ENCODE data around the gene FBXL17.

Gene FBXL17

GRCh38 chr5:107936515-107936914 lies 445.4 kb downstream of the FBXL17 start (continued):
- TF ChIP-seq ZFP3 (tag by site-specific recombination; IDR thresholded peaks at IDR 0.05; ENCODE audit: low read depth) (no peak), ZNF362 (tag by site-specific recombination; IDR thresholded peaks at IDR 0.05) (no peak), BCL11A (tag by site-specific recombination; IDR thresholded peaks at IDR 0.05; ENCODE audit: low read depth) (no peak), ZNF529 (tag by site-specific recombination; IDR thresholded peaks at IDR 0.05; ENCODE audit: insufficient replicate concordance) (no peak), ZNF366 (tag by site-specific recombination; conservative IDR thresholded peaks at IDR 0.05) (no peak), ZNF146 (tag by site-specific recombination; IDR thresholded peaks at IDR 0.05) (no peak), ZBTB8A (tag by site-specific recombination; IDR thresholded peaks at IDR 0.05) (no peak), EGR2 (tag by site-specific recombination; IDR thresholded peaks at IDR 0.05; ENCODE audit: low read depth) (no peak), ZNF302 (tag by site-specific recombination; IDR thresholded peaks at IDR 0.05; ENCODE audit: low read depth) (no peak), GLI4 (tag by site-specific recombination; IDR thresholded peaks at IDR 0.05) (no peak), ZNF692 (tag by site-specific recombination; IDR thresholded peaks at IDR 0.05) (no peak)

- ChIA-PET POLR2A (no interaction called here), CTCF (no interaction called here)
- Histone ChIP-seq H3K36me3 (ENCODE audit: control insufficient read depth in 2 of 2, insufficient read depth in 1 of 2, low read length in 2 of 2) (no peaks in the 10 kb centered on the region), H3K4me3 (ENCODE audit: low read depth, low read length) (no peak overlapping the region), H3K27ac (ENCODE audit: extremely low read depth, low read depth, low read length) (no peak overlapping the region), H3K9me3 (ENCODE audit: control insufficient read depth, insufficient read depth, low read depth, low read length) (no peaks in the 10 kb centered on the region), H3K4me1 (ENCODE audit: control insufficient read depth, insufficient read depth, low read length) (no peaks in the 10 kb centered on the region)
- TF ChIP-seq ZNF549 (tag by site-specific recombination; IDR thresholded peaks at IDR 0.05) (no peak), ZNF837 (tag by site-specific recombination; IDR thresholded peaks at IDR 0.05) (no peak), HIC1 (tag by site-specific recombination; IDR thresholded peaks at IDR 0.05) (no peak), ZNF585B (tag by site-specific recombination; IDR thresholded peaks at IDR 0.05) (no peak), ZNF398 (tag by site-specific recombination; IDR thresholded peaks at IDR 0.05) (no peak), KLF9 (tag by site-specific recombination; IDR thresholded peaks at IDR 0.05; ENCODE audit: low read depth) (no peak), ZBTB48 (tag by site-specific recombination; IDR thresholded peaks at IDR 0.05) (no peak), KLF8 (tag by site-specific recombination; IDR thresholded peaks at IDR 0.05) (no peak), ZNF354C (tag by site-specific recombination; IDR thresholded peaks at IDR 0.05; ENCODE audit: borderline replicate concordance, low read depth) (no peak), AEBP2 (tag by site-specific recombination; IDR thresholded peaks at IDR 0.05; ENCODE audit: borderline replicate concordance) (no peak), ZBTB20 (tag by site-specific recombination; IDR thresholded peaks at IDR 0.05) (no peak), ZNF24 (tag by site-specific recombination; IDR thresholded peaks at IDR 0.05) (no peak), TCF7L2 (IDR thresholded peaks at IDR 0.05; ENCODE audit: borderline replicate concordance, low read depth, low read length) (no peak)
Measured at GRCh38 chr5:107935645-107936044, 446.3 kb downstream of the FBXL17 start.
